ENCODE results near the gene SDR42E1. TPM values are rescaled to one million over a fixed set of nuclear protein-coding genes. Genes with fewer than 3 reads are reported as not detected.

The SDR42E1 gene
- total RNA-seq, 1 experiment from 2014 or later: 4.4 TPM

DNA sequence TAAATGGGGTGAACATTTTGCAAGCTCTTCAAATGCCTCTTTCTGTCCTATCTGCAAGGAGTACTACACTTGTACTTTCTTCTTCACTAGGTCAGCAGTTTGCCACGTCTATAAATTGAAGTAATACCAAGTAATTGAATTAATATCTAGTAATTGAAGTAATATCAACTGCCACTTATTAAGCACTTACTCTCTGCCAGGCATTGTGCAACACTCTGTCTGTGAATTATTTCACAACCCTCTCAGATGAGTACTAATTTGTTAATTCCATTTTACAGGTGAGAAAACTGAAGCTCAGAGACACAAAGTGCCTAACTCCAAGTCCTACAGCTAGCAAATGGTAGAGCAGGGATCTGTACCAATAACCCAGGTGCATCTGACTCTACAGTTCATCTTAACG lies 4.1 kb downstream of the SDR42E1 start:
- Histone ChIP-seq H3K9me2 (replicated peaks; ENCODE audit: insufficient read depth, low read length) (no peaks in the 10 kb centered on the region), H4K20me1 (ENCODE audit: insufficient read depth, low read depth, low read length) (no peaks in the 10 kb centered on the region), H3K9ac (ENCODE audit: low read length) (no peak overlapping the region), H3K27ac (ENCODE audit: low read length) (no peak overlapping the region), H3K4me3 (ENCODE audit: low read length) (no peak overlapping the region), H3K4me2 (ENCODE audit: low read depth, low read length, poor library complexity, severe bottlenecking) (no peak overlapping the region), H3K79me2 (ENCODE audit: low read length) (peaks cover 12% of the 10 kb centered on the region), H3K9me3 (ENCODE audit: low read length) (no peaks in the 10 kb centered on the region; the same call in 1 of the 2 replicates), H3K27me3 (ENCODE audit: low read length) (no peaks in the 10 kb centered on the region), H3K4me1 (ENCODE audit: low read length) (peaks cover 14% of the 10 kb centered on the region), H3K36me3 (ENCODE audit: insufficient read depth, low read length) (peaks cover 4% of the 10 kb centered on the region; the same call in 1 of the 2 replicates), H2AFZ (ENCODE audit: low read length) (no peak overlapping the region)
- DNase-seq: no peak

GRCh38 chr16:82006036-82006435 lies 5.2 kb downstream of the SDR42E1 start:
- peaks cover 10% of the 10 kb centered on the region for H3K4me1 ChIP-seq (ENCODE audit: low read length)
- no peaks in the 10 kb centered on the region for H3K27me3 ChIP-seq (ENCODE audit: low read length)
- H3K9ac ChIP-seq (ENCODE audit: low read length): no peak overlapping the region
- no peak overlapping the region for H2AFZ ChIP-seq (ENCODE audit: low read length)
- H4K20me1 ChIP-seq (ENCODE audit: insufficient read depth, low read depth, low read length): no peaks in the 10 kb centered on the region
- no peaks in the 10 kb centered on the region; the same call in 1 of the 2 replicates for H3K9me3 ChIP-seq (ENCODE audit: low read length)
- H3K4me3 ChIP-seq (ENCODE audit: low read length): no peak overlapping the region
- no peaks in the 10 kb centered on the region for H3K9me2 ChIP-seq (replicated peaks; ENCODE audit: insufficient read depth, low read length)
- no peak for DNase-seq
- no peak overlapping the region for H3K4me2 ChIP-seq (ENCODE audit: low read depth, low read length, poor library complexity, severe bottlenecking)
- peaks cover 4% of the 10 kb centered on the region; the same call in 1 of the 2 replicates for H3K36me3 ChIP-seq (ENCODE audit: insufficient read depth, low read length)
- no peak overlapping the region for H3K27ac ChIP-seq (ENCODE audit: low read length)
- peaks cover 12% of the 10 kb centered on the region for H3K79me2 ChIP-seq (ENCODE audit: low read length)

DNA sequence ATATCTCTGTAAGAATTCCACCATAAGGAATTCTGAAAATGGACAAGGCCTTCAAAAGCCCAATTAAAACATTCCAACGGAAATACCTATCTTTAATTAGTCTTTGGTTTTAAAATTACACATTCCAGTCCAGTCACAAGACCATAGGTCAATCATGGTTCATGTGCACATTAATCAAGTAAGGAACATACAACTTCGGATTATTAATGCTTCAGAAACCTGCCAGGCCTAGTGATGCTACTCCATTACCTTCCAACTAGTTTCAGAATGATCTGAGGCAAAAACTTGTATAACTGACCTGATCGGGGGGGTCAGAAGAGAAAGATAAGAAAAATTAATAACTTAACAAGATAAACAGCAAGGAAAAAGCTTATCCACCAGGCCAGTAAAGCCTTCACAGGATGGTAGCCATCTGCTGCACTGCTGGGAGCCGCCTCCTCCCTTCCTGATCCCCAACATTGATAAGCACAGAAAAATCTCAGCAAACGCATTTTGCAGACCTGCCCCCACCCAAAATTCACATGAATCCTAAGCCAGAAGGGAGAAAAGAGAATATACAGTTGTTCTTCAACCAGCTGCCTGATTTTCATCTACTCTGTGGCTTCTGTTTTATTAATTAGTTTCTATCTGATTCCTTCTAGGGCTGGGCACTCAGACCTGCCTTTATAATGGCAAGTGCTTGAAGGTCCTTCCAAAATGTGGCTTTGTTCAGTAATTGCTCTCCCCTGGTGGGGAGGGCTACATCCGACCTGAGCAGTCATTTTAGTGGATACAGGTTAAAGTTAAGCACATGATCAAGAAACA lies 6.0 kb downstream of the SDR42E1 start:
- Histone ChIP-seq H3K9ac (ENCODE audit: low read length) (no peak overlapping the region), H3K9me3 (ENCODE audit: low read length) (no peaks in the 10 kb centered on the region; the same call in 1 of the 2 replicates), H3K27me3 (ENCODE audit: low read length) (no peaks in the 10 kb centered on the region), H2AFZ (ENCODE audit: low read length) (no peak overlapping the region), H3K4me2 (ENCODE audit: low read depth, low read length, poor library complexity, severe bottlenecking) (no peak overlapping the region), H3K27ac (ENCODE audit: low read length) (no peak overlapping the region), H4K20me1 (ENCODE audit: insufficient read depth, low read depth, low read length) (no peaks in the 10 kb centered on the region), H3K79me2 (ENCODE audit: low read length) (peaks cover 4% of the 10 kb centered on the region), H3K9me2 (replicated peaks; ENCODE audit: insufficient read depth, low read length) (no peaks in the 10 kb centered on the region), H3K4me1 (ENCODE audit: low read length) (peaks cover 3% of the 10 kb centered on the region), H3K36me3 (ENCODE audit: insufficient read depth, low read length) (peaks cover 4% of the 10 kb centered on the region; the same call in 1 of the 2 replicates), H3K4me3 (ENCODE audit: low read length) (no peak overlapping the region)
- DNase-seq: no peak

- Histone ChIP-seq H3K9me2 (replicated peaks; ENCODE audit: insufficient read depth, low read length) (no peaks in the 10 kb centered on the region), H3K27me3 (ENCODE audit: low read length) (no peaks in the 10 kb centered on the region), H3K4me3 (ENCODE audit: low read length) (no peak overlapping the region), H3K27ac (ENCODE audit: low read length) (no peak overlapping the region), H3K36me3 (ENCODE audit: insufficient read depth, low read length) (peaks cover 4% of the 10 kb centered on the region; the same call in 1 of the 2 replicates), H3K4me2 (ENCODE audit: low read depth, low read length, poor library complexity, severe bottlenecking) (no peak overlapping the region), H4K20me1 (ENCODE audit: insufficient read depth, low read depth, low read length) (no peaks in the 10 kb centered on the region), H3K9ac (ENCODE audit: low read length) (no peak overlapping the region), H3K9me3 (ENCODE audit: low read length) (no peaks in the 10 kb centered on the region; the same call in 1 of the 2 replicates), H3K4me1 (ENCODE audit: low read length) (no peaks in the 10 kb centered on the region), H2AFZ (ENCODE audit: low read length) (no peak overlapping the region), H3K79me2 (ENCODE audit: low read length) (no peaks in the 10 kb centered on the region)
- no peak for DNase-seq
Observed at GRCh38 chr16:82004601-82005000, 6.7 kb downstream of the SDR42E1 start.

GRCh38 chr16:82002831-82003230 lies 8.4 kb downstream of the SDR42E1 start:
- H3K36me3 ChIP-seq (ENCODE audit: insufficient read depth, low read length): no peaks in the 10 kb centered on the region
- no peaks in the 10 kb centered on the region for H3K79me2 ChIP-seq (ENCODE audit: low read length)
- no peak overlapping the region for H3K9ac ChIP-seq (ENCODE audit: low read length)
- DNase-seq: no peak
- no peaks in the 10 kb centered on the region for H3K9me2 ChIP-seq (replicated peaks; ENCODE audit: insufficient read depth, low read length)
- no peaks in the 10 kb centered on the region for H3K4me1 ChIP-seq (ENCODE audit: low read length)
- no peaks in the 10 kb centered on the region for H3K9me3 ChIP-seq (ENCODE audit: low read length)
- H3K4me3 ChIP-seq (ENCODE audit: low read length): no peak overlapping the region
- no peak overlapping the region for H3K4me2 ChIP-seq (ENCODE audit: low read depth, low read length, poor library complexity, severe bottlenecking)
- H4K20me1 ChIP-seq (ENCODE audit: insufficient read depth, low read depth, low read length): no peaks in the 10 kb centered on the region
- H3K27me3 ChIP-seq (ENCODE audit: low read length): no peaks in the 10 kb centered on the region
- H2AFZ ChIP-seq (ENCODE audit: low read length): no peak overlapping the region
- H3K27ac ChIP-seq (ENCODE audit: low read length): no peak overlapping the region

GRCh38 chr16:81997738-81998137 lies 13.5 kb downstream of the SDR42E1 start:
- Histone ChIP-seq H3K4me3 (ENCODE audit: low read length) (no peak overlapping the region), H3K36me3 (ENCODE audit: insufficient read depth, low read length) (no peaks in the 10 kb centered on the region; the same call in 1 of the 2 replicates), H3K79me2 (ENCODE audit: low read length) (no peaks in the 10 kb centered on the region), H3K9me2 (replicated peaks; ENCODE audit: insufficient read depth, low read length) (no peaks in the 10 kb centered on the region), H3K27ac (ENCODE audit: low read length) (no peak overlapping the region), H3K4me2 (ENCODE audit: low read depth, low read length, poor library complexity, severe bottlenecking) (no peak overlapping the region), H2AFZ (ENCODE audit: low read length) (no peak overlapping the region), H3K9ac (ENCODE audit: low read length) (no peak overlapping the region), H4K20me1 (ENCODE audit: insufficient read depth, low read depth, low read length) (peaks cover 6% of the 10 kb centered on the region; the same call in 1 of the 2 replicates), H3K9me3 (ENCODE audit: low read length) (no peaks in the 10 kb centered on the region), H3K27me3 (ENCODE audit: low read length) (no peaks in the 10 kb centered on the region), H3K4me1 (ENCODE audit: low read length) (no peaks in the 10 kb centered on the region)
- no peak for DNase-seq

- Histone ChIP-seq H4K20me1 (ENCODE audit: insufficient read depth, low read depth, low read length) (peaks cover 6% of the 10 kb centered on the region; the same call in 1 of the 2 replicates), H3K4me3 (ENCODE audit: low read length) (no peak overlapping the region), H3K9ac (ENCODE audit: low read length) (no peak overlapping the region), H3K27ac (ENCODE audit: low read length) (no peak overlapping the region), H3K79me2 (ENCODE audit: low read length) (no peaks in the 10 kb centered on the region), H3K36me3 (ENCODE audit: insufficient read depth, low read length) (no peaks in the 10 kb centered on the region; the same call in 1 of the 2 replicates), H3K27me3 (ENCODE audit: low read length) (no peaks in the 10 kb centered on the region), H3K9me3 (ENCODE audit: low read length) (no peaks in the 10 kb centered on the region), H3K4me2 (ENCODE audit: low read depth, low read length, poor library complexity, severe bottlenecking) (no peak overlapping the region), H3K4me1 (ENCODE audit: low read length) (no peaks in the 10 kb centered on the region), H2AFZ (ENCODE audit: low read length) (no peak overlapping the region), H3K9me2 (replicated peaks; ENCODE audit: insufficient read depth, low read length) (no peaks in the 10 kb centered on the region)
- no peak for DNase-seq
Observed at GRCh38 chr16:81996664-81997509, 14.4 kb downstream of the SDR42E1 start.

DNA sequence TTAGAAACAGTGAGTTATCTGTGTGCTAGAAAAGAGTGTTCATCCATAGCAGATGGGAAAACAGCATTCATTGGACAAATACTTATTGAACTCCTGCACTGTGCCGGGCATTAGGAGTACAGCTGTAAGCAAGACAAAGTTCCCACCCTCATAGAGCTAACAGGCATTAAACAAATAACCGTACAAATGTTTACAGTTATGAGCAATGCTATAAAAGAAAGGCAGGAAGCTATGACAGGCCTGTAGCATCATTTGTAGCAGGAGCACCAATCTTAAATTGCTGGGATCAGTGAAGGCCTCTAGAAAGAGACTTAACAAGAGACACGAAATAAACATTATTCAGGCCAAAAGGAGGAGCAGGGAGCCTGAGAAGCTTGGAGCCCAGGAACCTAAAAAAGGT lies 15.6 kb downstream of the SDR42E1 start:
- no peak overlapping the region for H3K27ac ChIP-seq (ENCODE audit: low read length)
- H3K9me3 ChIP-seq (ENCODE audit: low read length): no peaks in the 10 kb centered on the region
- H3K4me3 ChIP-seq (ENCODE audit: low read length): no peak overlapping the region
- no peak overlapping the region for H3K4me2 ChIP-seq (ENCODE audit: low read depth, low read length, poor library complexity, severe bottlenecking)
- no peaks in the 10 kb centered on the region for H3K9me2 ChIP-seq (replicated peaks; ENCODE audit: insufficient read depth, low read length)
- no peak for DNase-seq
- H3K4me1 ChIP-seq (ENCODE audit: low read length): no peaks in the 10 kb centered on the region
- peaks cover 6% of the 10 kb centered on the region; the same call in 1 of the 2 replicates for H4K20me1 ChIP-seq (ENCODE audit: insufficient read depth, low read depth, low read length)
- H3K36me3 ChIP-seq (ENCODE audit: insufficient read depth, low read length): no peaks in the 10 kb centered on the region; the same call in 1 of the 2 replicates
- H2AFZ ChIP-seq (ENCODE audit: low read length): no peak overlapping the region
- H3K79me2 ChIP-seq (ENCODE audit: low read length): no peaks in the 10 kb centered on the region
- H3K9ac ChIP-seq (ENCODE audit: low read length): no peak overlapping the region
- no peaks in the 10 kb centered on the region for H3K27me3 ChIP-seq (ENCODE audit: low read length)
